LHCN-M2 (cell line): Measurements from ENCODE around the gene ARAF. TPM values are rescaled to one million over a fixed set of nuclear protein-coding genes. Genes with fewer than 3 reads are reported as not detected.
A peak's percentile ranks its signal among the peaks of the same experiment; 100 is the strongest.

ENCODE experiments used
- DNase-seq: peaks from one replicate; pipeline ENCODE4 v3.0.0-alpha.2; 2012; ENCODE audit warnings: low read depth
- total RNA-seq: library from RNA; depleted of rRNA; stranded (reverse); fragments of >200 nt; gene quantifications from 2 replicates; pipeline ENCODE4 v1.2.3, GENCODE V29; 2014

The ARAF gene
- total RNA-seq, 1 experiment from 2014 or later: 34.0 TPM

GRCh38 chrX:47563801-47564315 is 2.9 kb downstream of the ARAF start:
- peak; percentile 44 for DNase-seq

- DNase-seq: no peak
Observed at GRCh38 chrX:47564438-47565085, 3.6 kb downstream of the ARAF start.

GRCh38 chrX:47566841-47567240 is 5.8 kb downstream of the ARAF start:
- DNase-seq: no peak

GRCh38 chrX:47568656-47569295 is 7.8 kb downstream of the ARAF start:
- DNase-seq: peak; percentile 17

- DNase-seq: no peak
Observed at GRCh38 chrX:47570794-47571193, 9.8 kb downstream of the ARAF start.

- DNase-seq: no peak
Observed at GRCh38 chrX:47571215-47571614, 10.2 kb downstream of the ARAF start.

GRCh38 chrX:47571896-47572295 is 10.9 kb downstream of the ARAF start:
- no peak for DNase-seq

GRCh38 chrX:47572773-47573340 is 11.9 kb downstream of the ARAF start:
- no peak for DNase-seq

- peak; percentile 31 for DNase-seq
Observed at GRCh38 chrX:47573341-47574075, 12.5 kb downstream of the ARAF start.

- no peak for DNase-seq
Observed at GRCh38 chrX:47574076-47574546, 13.1 kb downstream of the ARAF start.

- DNase-seq: no peak
Observed at GRCh38 chrX:47574547-47575301, 13.7 kb downstream of the ARAF start.

- DNase-seq: no peak
Observed at GRCh38 chrX:47576021-47576898, 15.3 kb downstream of the ARAF start.

GRCh38 chrX:47577424-47577823 is 16.4 kb downstream of the ARAF start:
- DNase-seq: peak; percentile 29

GRCh38 chrX:47577901-47578300 is 16.9 kb downstream of the ARAF start:
- DNase-seq: no peak

GRCh38 chrX:47578692-47579091 is 17.7 kb downstream of the ARAF start:
- DNase-seq: no peak

- no peak for DNase-seq
Observed at GRCh38 chrX:47579537-47579936, 18.5 kb downstream of the ARAF start.

GRCh38 chrX:47581731-47582647 is 21.0 kb downstream of the ARAF start, which contains the start of gene TIMP1:
Gene TIMP1 (plus strand): TSS chrX:47582436. CDS start chrX:47583416, 980 bp downstream.
- peak; percentile 87 for DNase-seq

GRCh38 chrX:47583240-47583861 is 22.3 kb downstream of the ARAF start:
- DNase-seq: no peak

- no peak for DNase-seq
Observed at GRCh38 chrX:47584714-47585113, 23.7 kb downstream of the ARAF start.
